ENCODE measurements around the gene DOCK3.

- TF ChIP-seq MAFK (IDR thresholded peaks at IDR 0.05; ENCODE audit: partially characterized antibody): no peak
- no peak for TF ChIP-seq REST (IDR thresholded peaks at IDR 0.05)
- no peak for TF ChIP-seq CTCF (IDR thresholded peaks at IDR 0.05)
- no peak for TF ChIP-seq PHF8 (IDR thresholded peaks at IDR 0.05; ENCODE audit: borderline replicate concordance, low read depth)
- TF ChIP-seq KDM1A (IDR thresholded peaks at IDR 0.05; ENCODE audit: low read depth): no peak
- TF ChIP-seq PBX3 (IDR thresholded peaks at IDR 0.05): no peak
- TF ChIP-seq ELK1 (IDR thresholded peaks at IDR 0.05; ENCODE audit: low read depth, low read length): no peak
Observed at GRCh38 chr3:50708620-50709019, 33.9 kb downstream of the DOCK3 start.

Data from A549 (cell line).